Stimulated activated CD8-positive, alpha-beta memory T cell treated with anti-CD3 and anti-CD28 coated beads, Interleukin-15, amount 100 ng/mL, for 1 hour (primary cell): ENCODE measurements around the gene FLT4.

Experiments used
- DNase-seq: peaks from one replicate; pipeline ENCODE4 v3.0.0-alpha.2; 2020; ENCODE audit warnings: low read depth

Gene FLT4

GRCh38 chr5:180592176-180592575 lies 57.2 kb downstream of the FLT4 start:
- no peak for DNase-seq

DNA sequence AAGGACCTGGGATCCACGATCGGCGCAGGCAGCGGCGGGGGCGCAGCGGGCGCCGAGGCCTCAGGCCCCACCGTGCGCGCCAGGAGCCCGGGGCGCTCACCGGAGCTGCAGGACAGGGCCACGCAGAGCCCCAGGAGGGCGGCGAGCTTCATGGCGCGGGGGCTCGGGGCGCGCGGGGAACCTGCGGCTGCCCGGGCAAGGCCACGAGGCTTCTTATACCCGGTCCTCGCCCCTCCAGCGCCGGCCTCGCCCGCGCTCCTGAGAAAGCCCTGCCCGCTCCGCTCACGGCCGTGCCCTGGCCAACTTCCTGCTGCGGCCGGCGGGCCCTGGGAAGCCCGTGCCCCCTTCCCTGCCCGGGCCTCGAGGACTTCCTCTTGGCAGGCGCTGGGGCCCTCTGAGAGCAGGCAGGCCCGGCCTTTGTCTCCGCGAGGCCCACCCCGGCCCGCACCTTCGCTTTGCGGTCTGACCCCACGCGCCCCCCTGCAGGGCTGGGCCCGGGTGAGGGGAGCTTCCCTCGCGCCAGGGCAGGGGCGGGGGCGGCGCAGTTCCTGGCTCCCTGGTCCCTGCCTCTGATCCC lies 58.0 kb downstream of the FLT4 start, which contains the start of gene SCGB3A1:
TSS of gene SCGB3A1 (minus strand) at position 189 of the 577 bp plus-strand sequence. CDS start at position 152, 37 bp downstream.
- no peak for DNase-seq

- DNase-seq, result no peak
Measured at GRCh38 chr5:180590543-180591310, 58.7 kb downstream of the FLT4 start.

DNA sequence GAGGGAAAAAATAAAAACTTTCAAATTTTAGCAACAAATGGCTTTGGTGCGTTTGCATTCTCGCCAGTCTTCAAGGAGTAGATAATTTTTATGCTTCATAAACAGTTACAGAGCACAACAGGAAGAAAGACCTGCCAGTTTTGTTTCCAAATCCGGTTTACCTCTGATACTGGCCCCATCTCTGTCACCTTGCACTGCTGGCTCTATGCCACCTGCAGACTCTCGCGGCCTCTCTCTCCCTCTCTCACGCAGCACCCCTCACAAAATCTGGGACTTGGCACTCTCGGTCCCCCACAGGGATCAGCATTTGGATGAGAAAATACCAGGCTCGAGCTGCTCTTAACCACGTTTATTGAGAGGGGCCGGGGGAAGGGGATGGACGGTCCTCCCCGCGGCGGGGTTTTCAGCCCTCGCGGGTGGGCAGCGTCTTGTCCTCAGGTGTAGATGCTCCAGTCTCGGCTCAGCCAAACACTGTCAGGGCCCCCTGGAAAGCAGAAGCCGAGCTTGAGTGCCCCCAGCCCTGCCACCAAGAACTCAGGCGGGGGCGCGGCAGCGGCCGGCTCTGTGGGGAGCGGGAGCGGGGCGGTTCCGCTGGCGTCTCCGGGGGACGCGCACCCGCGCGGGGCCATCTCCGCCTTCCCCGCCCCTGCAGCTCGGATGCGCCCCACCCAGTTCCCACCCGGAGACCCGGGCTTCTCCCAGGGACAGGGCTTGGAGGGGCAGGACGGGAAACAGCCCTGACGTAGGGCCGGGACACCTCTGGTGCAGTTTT lies 59.4 kb downstream of the FLT4 start:
- DNase-seq, result no peak

- DNase-seq, result no peak
Measured at GRCh38 chr5:180586870-180587269, 62.5 kb downstream of the FLT4 start.

- no peak for DNase-seq
Measured at GRCh38 chr5:180586204-180586603, 63.2 kb downstream of the FLT4 start.

GRCh38 chr5:180583738-180584137 lies 65.7 kb downstream of the FLT4 start:
- no peak for DNase-seq

DNA sequence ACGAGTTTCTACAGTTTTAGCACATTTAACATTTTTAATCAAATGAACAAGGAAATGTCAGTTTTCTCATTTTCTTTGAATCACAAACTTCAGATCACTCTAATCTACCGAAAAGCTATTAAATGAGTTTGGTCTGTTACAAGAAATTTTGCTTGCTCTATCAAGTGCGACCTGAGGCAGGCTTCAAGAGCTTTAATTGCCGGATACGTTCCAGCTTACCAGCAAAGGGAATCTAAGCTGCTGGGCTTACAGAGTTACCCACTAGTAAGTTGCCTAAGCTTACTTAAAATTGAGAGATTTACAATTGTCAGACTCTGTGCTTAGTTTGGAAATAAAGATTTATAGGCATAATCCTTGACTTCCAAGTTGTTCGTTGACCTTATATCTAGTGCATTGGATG lies 68.7 kb downstream of the FLT4 start:
- no peak for DNase-seq

DNA sequence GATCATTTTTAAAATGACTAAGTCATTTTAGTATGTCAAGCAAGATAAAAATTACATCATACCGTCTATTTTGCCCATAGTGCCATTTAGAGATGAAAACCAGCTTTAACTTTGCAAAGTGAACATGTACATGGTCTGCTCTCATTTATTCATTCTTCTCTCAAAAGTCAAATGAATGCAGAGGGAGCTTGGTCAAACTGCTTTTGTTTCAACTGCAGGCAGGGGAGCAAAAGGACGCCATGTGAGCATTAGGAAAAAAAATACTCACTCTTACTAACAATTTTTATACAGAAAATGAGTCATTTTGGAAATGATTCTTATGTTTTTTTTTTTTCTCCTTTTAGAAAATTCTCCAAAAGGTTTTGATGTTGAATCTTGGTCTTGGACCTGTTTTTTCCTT lies 73.8 kb downstream of the FLT4 start:
- DNase-seq, result no peak

DNA sequence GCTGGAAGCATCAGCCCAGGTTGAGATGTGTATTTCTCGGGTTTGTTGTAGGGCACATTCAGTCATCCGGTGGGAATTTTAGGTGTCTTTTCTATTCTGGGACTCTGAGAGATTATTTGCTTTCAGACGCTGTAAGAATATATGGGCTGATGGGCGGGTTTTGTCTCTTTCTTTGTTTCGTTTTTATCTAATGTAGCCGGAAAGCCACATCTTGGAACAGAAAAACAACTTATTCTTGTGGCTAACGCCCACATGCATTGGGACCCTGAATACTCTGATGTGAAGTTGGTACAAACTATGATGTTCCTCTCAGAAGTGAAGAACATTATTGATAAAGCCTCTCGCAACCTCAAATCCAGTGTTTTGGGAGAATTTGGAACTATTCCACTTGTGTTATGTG lies 80.5 kb downstream of the FLT4 start:
- DNase-seq, result no peak

DNA sequence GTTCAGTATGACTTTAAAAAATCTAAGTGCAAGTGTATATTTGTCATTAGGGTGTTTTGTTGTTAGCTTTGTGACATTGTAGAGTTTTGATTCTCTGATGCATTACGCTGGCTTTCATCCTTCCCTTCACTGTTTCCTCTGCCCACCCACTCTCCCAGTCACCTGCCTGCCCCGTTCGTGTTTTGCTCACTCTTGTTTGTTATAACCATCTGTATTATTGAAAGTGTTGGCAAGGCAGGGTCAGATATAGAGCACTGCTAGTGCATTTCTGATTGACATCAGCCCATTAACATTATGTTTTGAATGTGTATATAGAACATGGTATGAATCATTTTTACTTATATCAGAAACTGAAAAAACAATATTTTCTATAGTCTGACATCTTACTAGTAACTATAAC lies 85.4 kb downstream of the FLT4 start:
- no peak for DNase-seq

DNA sequence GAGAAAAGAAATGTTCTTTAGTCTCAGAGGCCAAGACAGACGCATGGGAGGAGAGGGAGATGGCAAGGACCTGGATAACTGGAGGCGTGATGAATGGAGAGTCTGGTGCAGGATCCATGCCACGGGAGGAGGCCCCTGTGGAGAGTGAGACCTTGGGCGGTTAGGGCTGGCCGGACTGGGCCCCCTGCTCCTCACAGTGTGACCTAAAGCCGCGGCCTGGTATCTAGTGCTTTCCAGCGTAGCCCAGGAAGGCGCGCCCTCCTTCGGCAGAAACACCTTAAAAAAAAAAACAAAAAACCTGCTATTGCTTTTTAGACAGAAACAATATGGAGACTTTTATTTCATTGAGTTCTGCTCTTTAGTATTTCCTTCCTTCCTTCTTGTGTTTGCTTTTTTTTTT lies 91.2 kb downstream of the FLT4 start:
- no peak for DNase-seq

- DNase-seq, result no peak
Measured at GRCh38 chr5:180557217-180557809, 92.1 kb downstream of the FLT4 start.

GRCh38 chr5:180555168-180555921 lies 94.1 kb downstream of the FLT4 start:
- DNase-seq, result no peak

GRCh38 chr5:180553530-180553929 lies 95.9 kb downstream of the FLT4 start:
- DNase-seq, result no peak
